Esophagus squamous epithelium (tissue), 4 donors: ENCODE results near the gene PLAC8L1.
"Not testable (repeated sequence)": the region's sequence is repeated elsewhere in the genome, so short reads cannot be mapped to it uniquely, and the experiment has no call there.

Experiments
- POLR2A ChIP-seq, 4 donors: fragments of 450-650 bp; IDR thresholded peaks; one replicate each; pipeline ENCODE4 v1.6.1; 2017; ENCODE audit warnings: antibody characterized with exemption in 4 of 4, mild to moderate bottlenecking in 4 of 4, moderate library complexity in 3 of 4
- TF ChIP-seq, protein P1 (sequence below), 6 experiments: fragments of 450-650 bp in 4 of 6; fragments of 200-600 bp in 2 of 6; sonication (generic) in 2 of 6; IDR thresholded peaks; one replicate each; pipeline ENCODE4 v1.5.1; 2016 to 2019; ENCODE audit warnings: antibody characterized with exemption in 6 of 6, mild to moderate bottlenecking in 4 of 6, moderate library complexity in 4 of 6

DNA sequence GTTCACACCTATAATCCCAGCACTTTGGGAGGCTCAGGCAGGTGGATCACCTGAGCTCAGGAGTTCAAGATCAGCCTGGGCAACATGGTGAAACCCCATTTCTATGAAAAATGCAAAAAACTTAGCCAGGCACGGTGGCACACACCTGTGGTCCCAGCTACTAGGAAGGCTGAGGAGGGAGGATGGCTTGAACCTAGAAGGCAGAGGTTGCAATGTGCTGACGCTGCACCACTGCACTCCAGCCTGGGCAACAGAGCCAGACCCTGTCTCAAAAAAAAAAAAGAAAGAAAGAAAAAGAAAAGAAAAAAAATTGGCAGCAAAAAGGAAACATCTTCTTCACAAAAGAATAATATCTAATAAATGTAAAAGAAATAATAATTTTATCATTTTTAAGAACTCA, 3.5 kb upstream of the PLAC8L1 start:
- TF ChIP-seq, protein P1, sequence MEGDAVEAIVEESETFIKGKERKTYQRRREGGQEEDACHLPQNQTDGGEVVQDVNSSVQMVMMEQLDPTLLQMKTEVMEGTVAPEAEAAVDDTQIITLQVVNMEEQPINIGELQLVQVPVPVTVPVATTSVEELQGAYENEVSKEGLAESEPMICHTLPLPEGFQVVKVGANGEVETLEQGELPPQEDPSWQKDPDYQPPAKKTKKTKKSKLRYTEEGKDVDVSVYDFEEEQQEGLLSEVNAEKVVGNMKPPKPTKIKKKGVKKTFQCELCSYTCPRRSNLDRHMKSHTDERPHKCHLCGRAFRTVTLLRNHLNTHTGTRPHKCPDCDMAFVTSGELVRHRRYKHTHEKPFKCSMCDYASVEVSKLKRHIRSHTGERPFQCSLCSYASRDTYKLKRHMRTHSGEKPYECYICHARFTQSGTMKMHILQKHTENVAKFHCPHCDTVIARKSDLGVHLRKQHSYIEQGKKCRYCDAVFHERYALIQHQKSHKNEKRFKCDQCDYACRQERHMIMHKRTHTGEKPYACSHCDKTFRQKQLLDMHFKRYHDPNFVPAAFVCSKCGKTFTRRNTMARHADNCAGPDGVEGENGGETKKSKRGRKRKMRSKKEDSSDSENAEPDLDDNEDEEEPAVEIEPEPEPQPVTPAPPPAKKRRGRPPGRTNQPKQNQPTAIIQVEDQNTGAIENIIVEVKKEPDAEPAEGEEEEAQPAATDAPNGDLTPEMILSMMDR (IDR thresholded peaks at IDR 0.05), result not testable (repeated sequence)
- TF ChIP-seq POLR2A (IDR thresholded peaks at IDR 0.05), result not testable (repeated sequence)
